WERI-Rb-1 (cell line): Measurements from ENCODE around the gene TMEM219.
"Not testable (repeated sequence)": the region's sequence is repeated elsewhere in the genome, so short reads cannot be mapped to it uniquely, and the experiment has no call there.

Experiments used
- DNase-seq: peaks from one replicate; pipeline ENCODE4 v3.0.0-alpha.2; 2020
- H3K27ac ChIP-seq: fragments of 250-450 bp; sonication (Bioruptor Pico); 2 replicates; pipeline ENCODE4 v1.5.1; 2020; ENCODE audit warnings: mild to moderate bottlenecking, moderate library complexity
- H3K27me3 ChIP-seq: fragments of 250-450 bp; sonication (Bioruptor Pico); 2 replicates; pipeline ENCODE4 v1.5.1; 2021; ENCODE audit warnings: mild to moderate bottlenecking, low read depth, moderate library complexity; ENCODE audit not compliant: insufficient read depth, severe bottlenecking
- H3K36me3 ChIP-seq: fragments of 250-450 bp; sonication (Bioruptor Pico); 2 replicates; pipeline ENCODE4 v1.5.1; 2020; ENCODE audit warnings: mild to moderate bottlenecking, moderate library complexity
- H3K4me3 ChIP-seq: 2 replicates; pipeline ENCODE4 v1.5.1; 2011; ENCODE audit warnings: low read depth, mild to moderate bottlenecking, control low read depth, low read length
- H3K9me3 ChIP-seq: fragments of 250-450 bp; sonication (Bioruptor Pico); 2 replicates; pipeline ENCODE4 v1.5.1; 2021; ENCODE audit warnings: mild to moderate bottlenecking, moderate library complexity; ENCODE audit not compliant: severe bottlenecking
- CTCF ChIP-seq: IDR thresholded peaks from 2 replicates; pipeline ENCODE4 v1.5.1; 2011; ENCODE audit warnings: low read depth, mild to moderate bottlenecking, control low read depth, inconsistent platforms, low read length

Gene TMEM219

DNA sequence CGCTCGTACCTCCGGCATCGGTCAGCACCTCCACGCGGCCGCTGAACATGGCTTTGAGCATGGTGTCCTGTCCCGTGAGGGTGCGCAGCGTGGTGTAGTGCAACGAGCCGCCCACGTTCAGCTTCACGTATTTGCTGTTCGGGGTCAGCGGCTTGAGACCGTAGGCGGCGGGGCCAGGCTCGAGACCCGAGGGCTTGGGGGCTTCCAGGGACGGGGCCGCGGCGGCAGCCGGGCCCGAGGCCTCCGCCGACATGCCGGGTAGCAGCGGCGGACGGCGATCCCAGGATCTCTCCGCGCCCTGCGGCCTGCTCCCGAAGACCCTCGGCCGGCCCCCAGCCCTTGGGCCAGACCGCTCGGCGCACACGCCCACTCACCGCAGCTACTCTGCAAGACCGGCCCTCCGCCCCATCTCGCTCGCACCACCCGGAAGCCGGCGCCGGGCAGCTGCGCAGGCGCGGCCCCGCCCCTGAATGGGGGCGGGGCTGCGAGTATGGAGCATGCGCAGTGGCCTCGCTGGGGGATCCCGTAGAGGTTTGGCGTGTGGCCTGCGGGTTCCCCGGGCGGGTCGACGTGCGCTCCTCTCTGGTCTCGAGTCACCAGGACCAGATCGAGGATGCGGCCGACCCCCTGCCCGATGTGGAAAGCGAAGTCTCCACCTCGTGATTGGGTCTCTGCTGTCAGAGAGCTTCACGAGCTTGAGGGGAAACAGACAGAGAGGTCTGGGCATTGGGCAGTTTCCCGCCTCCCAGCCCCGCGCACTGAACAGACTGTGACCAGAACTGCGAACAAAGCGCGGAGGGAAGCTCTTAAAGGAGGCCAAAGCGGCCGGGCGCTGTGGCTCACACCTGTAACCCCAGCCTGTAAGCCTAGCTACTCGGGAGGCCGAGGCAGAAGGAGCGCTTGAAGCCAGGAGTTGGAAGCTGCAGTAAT, 35.8 kb upstream of the TMEM219 start, which contains the start of gene KCTD13:
KCTD13 (minus strand) TSS at position 446 of the 930 bp plus-strand sequence; CDS start at position 253, 193 bp downstream.
- H3K9me3 ChIP-seq: no peaks in the 10 kb centered on the region
- peak; percentile 87 for DNase-seq
- no peak for TF ChIP-seq CTCF
- peak within 1 kb of the TSS; percentile 97 for H3K27ac ChIP-seq
- H3K4me3 ChIP-seq: peak within 1 kb of the TSS; percentile 91
- H3K36me3 ChIP-seq: peaks cover 4% of the 10 kb centered on the region
- H3K27me3 ChIP-seq: no peaks in the 10 kb centered on the region

DNA sequence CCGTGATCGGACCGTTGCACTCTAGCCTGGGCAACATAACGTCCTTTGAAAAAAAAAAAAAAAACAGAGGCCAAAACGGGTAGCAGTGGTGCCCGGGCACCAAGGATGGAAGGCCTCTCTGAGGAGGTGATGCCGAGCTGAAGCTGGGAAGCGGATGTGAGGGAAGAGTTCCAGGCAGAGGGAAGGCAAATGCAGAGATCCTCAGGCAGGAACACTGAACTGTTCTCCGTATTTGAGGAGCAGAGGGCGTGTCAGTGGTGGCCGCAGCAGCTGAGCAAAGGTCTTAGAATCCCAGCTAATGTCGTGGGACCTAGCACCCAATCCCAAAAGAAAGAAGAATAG, 35.2 kb upstream of the TMEM219 start:
- Histone ChIP-seq H3K9me3 (no peaks in the 10 kb centered on the region), H3K36me3 (peaks cover 4% of the 10 kb centered on the region), H3K4me3 (peak overlapping the region; percentile 91), H3K27me3 (no peaks in the 10 kb centered on the region), H3K27ac (peak overlapping the region; percentile 97)
- DNase-seq: peak; percentile 39
- no peak for TF ChIP-seq CTCF

DNA sequence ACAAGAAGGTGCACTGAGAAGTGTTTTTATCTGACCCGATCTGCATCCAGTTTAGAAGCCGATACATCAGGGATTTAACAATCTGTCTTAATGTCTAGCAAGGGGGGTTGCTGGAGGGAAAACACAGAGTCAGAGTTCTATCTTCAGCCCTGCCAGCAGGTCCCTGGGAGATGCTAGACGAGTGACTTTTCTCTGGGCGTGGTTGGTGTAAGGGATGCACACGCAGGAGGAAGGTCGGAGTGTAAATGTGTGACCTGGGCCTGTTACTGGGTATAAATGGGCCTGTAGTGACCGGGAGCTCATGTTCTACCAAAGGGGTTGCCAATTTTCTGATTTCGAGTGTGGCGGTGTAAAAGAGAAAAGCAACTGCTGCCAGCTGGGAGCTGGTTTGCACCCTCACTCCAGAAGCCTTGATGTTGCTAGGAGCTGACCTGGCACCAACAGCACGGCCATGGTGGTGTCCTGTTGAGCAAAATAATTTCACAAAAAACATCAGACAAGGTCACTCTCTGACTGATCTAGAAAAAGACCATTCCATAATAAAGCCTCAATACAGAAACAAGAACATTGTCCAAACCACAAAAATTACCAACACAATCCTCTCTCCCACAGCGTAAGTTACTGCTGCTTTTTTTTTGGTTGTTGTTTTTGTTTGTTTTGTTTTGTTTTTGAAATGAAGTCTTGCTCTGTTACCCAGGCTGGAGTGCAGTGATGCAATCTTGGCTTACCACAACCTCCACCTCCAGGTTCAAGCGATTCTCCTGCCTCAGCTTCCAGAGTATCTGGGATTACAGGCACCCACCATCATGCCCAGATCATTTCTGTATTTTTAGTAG, 34.6 kb upstream of the TMEM219 start:
- Histone ChIP-seq H3K27ac (peak overlapping the region; percentile 97), H3K27me3 (no peaks in the 10 kb centered on the region), H3K9me3 (no peaks in the 10 kb centered on the region), H3K36me3 (peaks cover under 1% of the 10 kb centered on the region), H3K4me3 (peak overlapping the region; percentile 91)
- DNase-seq: no peak
- TF ChIP-seq CTCF: no peak

GRCh38 chr16:29931750-29932149, 30.1 kb upstream of the TMEM219 start:
- H3K27ac ChIP-seq, H3K4me3 ChIP-seq, H3K27me3 ChIP-seq, H3K36me3 ChIP-seq, H3K9me3 ChIP-seq, DNase-seq: not testable (repeated sequence)

- no peak overlapping the region for H3K4me3 ChIP-seq
- H3K9me3 ChIP-seq: peaks cover 5% of the 10 kb centered on the region
- H3K36me3 ChIP-seq: no peaks in the 10 kb centered on the region
- H3K27ac ChIP-seq: no peak overlapping the region
- TF ChIP-seq CTCF: no peak
- DNase-seq: no peak
- no peaks in the 10 kb centered on the region for H3K27me3 ChIP-seq
These were observed 21.2 kb upstream of the TMEM219 start for GRCh38 chr16:29940656-29941055.
